Liver (tissue), 9 donors: Measurements from ENCODE around the gene KANTR. TPM values are rescaled to one million over a fixed set of nuclear protein-coding genes. Genes with fewer than 3 reads are reported as not detected.

Experiments used
- DNase-seq: peaks from one replicate; pipeline ENCODE4 v3.0.0-alpha.2; 2017; ENCODE audit warnings: low spot score
- H3K27ac ChIP-seq, 2 donors: one replicate each; pipeline ENCODE4 v1.7.0; 2013; ENCODE audit warnings: inconsistent platforms in 2 of 2, low read length in 2 of 2, control low read depth in 1 of 2, low read depth in 1 of 2, mild to moderate bottlenecking in 1 of 2
- H3K27me3 ChIP-seq, 4 donors: one replicate each; pipeline versions ENCODE4 v1.6.1 to v1.7.0; 2013; ENCODE audit warnings: low read length in 3 of 4, inconsistent platforms in 1 of 4, mild to moderate bottlenecking in 1 of 4, moderate library complexity in 1 of 4; ENCODE audit not compliant: control insufficient read depth in 4 of 4, insufficient read depth in 4 of 4
- H3K36me3 ChIP-seq, 4 donors: one replicate each; pipeline versions ENCODE4 v1.6.1 to v1.7.0; 2013; ENCODE audit warnings: low read length in 3 of 4, mild to moderate bottlenecking in 3 of 4, low read depth in 1 of 4, moderate library complexity in 1 of 4; ENCODE audit not compliant: control insufficient read depth in 4 of 4, insufficient read depth in 3 of 4
- H3K4me1 ChIP-seq, 4 donors: one replicate each; pipeline versions ENCODE4 v1.6.1 to v1.7.0; 2013; ENCODE audit warnings: low read length in 3 of 4, mild to moderate bottlenecking in 3 of 4, moderate library complexity in 1 of 4; ENCODE audit not compliant: control insufficient read depth in 4 of 4, insufficient read depth in 4 of 4
- H3K4me3 ChIP-seq, 3 donors: one replicate each; pipeline versions ENCODE4 v1.6.1 to v1.7.0; 2013; ENCODE audit warnings: low read length in 3 of 3, control low read depth in 1 of 3, low read depth in 1 of 3, mild to moderate bottlenecking in 1 of 3
- H3K9ac ChIP-seq, 2 donors: one replicate each; pipeline ENCODE4 v1.7.0; 2013; ENCODE audit warnings: low read length in 2 of 2, mild to moderate bottlenecking in 2 of 2, moderate library complexity in 2 of 2, control low read depth in 1 of 2, low read depth in 1 of 2
- H3K9me3 ChIP-seq, 4 donors: one replicate each; pipeline versions ENCODE4 v1.6.1 to v1.7.0; 2013; ENCODE audit warnings: low read length in 3 of 4; ENCODE audit not compliant: control insufficient read depth in 4 of 4
- ATF3 ChIP-seq: IDR thresholded peaks from 2 replicates; pipeline ENCODE4 v1.6.1; 2016; ENCODE audit warnings: antibody characterized with exemption
- EGR1 ChIP-seq, 2 donors: IDR thresholded peaks; 2 replicates each; pipeline ENCODE4 v1.6.1; 2016 to 2018; ENCODE audit warnings: antibody characterized with exemption in 2 of 2, low read depth in 2 of 2
- FOXA1 ChIP-seq: IDR thresholded peaks from 2 replicates; pipeline ENCODE4 v1.6.1; 2016; ENCODE audit warnings: antibody characterized with exemption
- FOXA2 ChIP-seq: IDR thresholded peaks from 2 replicates; pipeline ENCODE4 v1.6.1; 2016; ENCODE audit warnings: antibody characterized with exemption
- GABPA ChIP-seq, 2 donors: IDR thresholded peaks in 1 of 2; conservative IDR thresholded peaks in 1 of 2; 2 replicates each; pipeline ENCODE4 v1.6.1; 2016; ENCODE audit warnings: antibody characterized with exemption in 2 of 2, mild to moderate bottlenecking in 1 of 2, moderate library complexity in 1 of 2
- HNF4A ChIP-seq, 2 donors: conservative IDR thresholded peaks; 2 replicates each; pipeline ENCODE4 v1.6.1; 2016; ENCODE audit warnings: antibody characterized with exemption in 2 of 2, mild to moderate bottlenecking in 2 of 2
- HNF4G ChIP-seq: IDR thresholded peaks from 2 replicates; pipeline ENCODE4 v1.6.1; 2016; ENCODE audit warnings: antibody characterized with exemption
- JUND ChIP-seq, 2 donors: IDR thresholded peaks; 2 replicates each; pipeline ENCODE4 v1.6.1; 2016; ENCODE audit warnings: antibody characterized with exemption in 2 of 2
- NR2F2 ChIP-seq: IDR thresholded peaks from 2 replicates; pipeline ENCODE4 v1.6.1; 2016; ENCODE audit warnings: antibody characterized with exemption
- RAD21 ChIP-seq, 2 donors: IDR thresholded peaks; 2 replicates each; pipeline ENCODE4 v1.6.1; 2016; ENCODE audit warnings: antibody characterized with exemption in 2 of 2, mild to moderate bottlenecking in 2 of 2
- REST ChIP-seq: IDR thresholded peaks from 2 replicates; pipeline ENCODE4 v1.6.1; 2016; ENCODE audit warnings: antibody characterized with exemption, mild to moderate bottlenecking
- RXRA ChIP-seq, 2 donors: IDR thresholded peaks; 2 replicates each; pipeline ENCODE4 v1.6.1; 2017 to 2018; ENCODE audit warnings: antibody characterized with exemption in 2 of 2, mild to moderate bottlenecking in 1 of 2
- SP1 ChIP-seq: IDR thresholded peaks from 2 replicates; pipeline ENCODE4 v1.6.1; 2018; ENCODE audit warnings: antibody characterized with exemption, mild to moderate bottlenecking
- TAF1 ChIP-seq: conservative IDR thresholded peaks from 2 replicates; pipeline ENCODE4 v1.6.1; 2016; ENCODE audit warnings: antibody characterized with exemption, mild to moderate bottlenecking
- YY1 ChIP-seq: IDR thresholded peaks from 2 replicates; pipeline ENCODE4 v1.6.1; 2016; ENCODE audit warnings: antibody characterized with exemption, mild to moderate bottlenecking
- WGBS: extraction: QIAGEN DNeasy Blood & Tissue Kit; methylation state at CpG from one replicate; pipeline ENCODE4 v1.1.7; 2013; 5-methylcytosine and 5-hydroxymethylcytosine counted together
- polyA plus RNA-seq, 2 donors: library from polyadenylated mRNA; stranded (reverse) in 1 of 2; unstranded in 1 of 2; fragments of 200-250 nt in 1 of 2; fragments of >200 nt in 1 of 2; fragmentation: Nextera tagmentation in 1 of 2; extraction: Ambion mirVana in 1 of 2; gene quantifications; one replicate each; pipeline versions ENCODE4 v1.2.1 to v1.2.3, GENCODE V29; 2013 to 2015
- total RNA-seq, 2 donors: library from RNA; depleted of rRNA; stranded (reverse); fragments of >200 nt; gene quantifications; one replicate each; pipeline ENCODE4 v1.2.3, GENCODE V29; 2014
- TF ChIP-seq, protein P1 (sequence below): IDR thresholded peaks from 2 replicates; pipeline ENCODE4 v1.6.1; 2016; ENCODE audit warnings: antibody characterized with exemption
- TF ChIP-seq, protein P2 (sequence below): IDR thresholded peaks from 2 replicates; pipeline ENCODE4 v1.6.1; 2016; ENCODE audit warnings: antibody characterized with exemption
- TF ChIP-seq, protein P3 (sequence below): fragments of 150-350 bp; IDR thresholded peaks from 2 replicates; pipeline ENCODE4 v1.5.1; 2017; ENCODE audit warnings: improper control_type of control experiment, low read depth, low read length; ENCODE audit not compliant: missing input control
- donor health status: healthy.
- donor health status: healthy.
- donor health status: healthy.
- donor health status: healthy.
- donor health status: healthy.

Gene KANTR
- total and polyA plus RNA-seq, 4 donors: 0.44 to 13.6 (median 4.7) TPM

DNA sequence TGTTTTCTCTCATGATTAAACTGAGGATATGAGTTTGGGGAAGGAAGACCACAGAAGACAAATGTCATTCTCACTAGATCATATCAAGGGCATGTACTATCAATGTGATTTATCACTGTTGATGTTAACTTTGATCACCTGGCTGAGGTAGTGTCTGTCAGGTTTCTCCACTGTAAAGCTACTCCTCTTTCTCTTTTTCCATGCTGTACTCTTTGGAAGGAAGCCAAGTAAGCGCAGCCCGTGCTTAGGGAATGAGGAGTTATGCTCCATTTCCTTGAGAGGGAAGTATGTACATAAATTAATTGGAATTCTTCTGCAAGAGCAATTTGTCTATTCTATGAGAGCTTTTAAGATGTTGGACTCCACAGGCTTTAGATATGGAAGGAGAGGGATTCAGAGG, 4.0 kb upstream of the KANTR start (continued):
- TF ChIP-seq, protein P1, sequence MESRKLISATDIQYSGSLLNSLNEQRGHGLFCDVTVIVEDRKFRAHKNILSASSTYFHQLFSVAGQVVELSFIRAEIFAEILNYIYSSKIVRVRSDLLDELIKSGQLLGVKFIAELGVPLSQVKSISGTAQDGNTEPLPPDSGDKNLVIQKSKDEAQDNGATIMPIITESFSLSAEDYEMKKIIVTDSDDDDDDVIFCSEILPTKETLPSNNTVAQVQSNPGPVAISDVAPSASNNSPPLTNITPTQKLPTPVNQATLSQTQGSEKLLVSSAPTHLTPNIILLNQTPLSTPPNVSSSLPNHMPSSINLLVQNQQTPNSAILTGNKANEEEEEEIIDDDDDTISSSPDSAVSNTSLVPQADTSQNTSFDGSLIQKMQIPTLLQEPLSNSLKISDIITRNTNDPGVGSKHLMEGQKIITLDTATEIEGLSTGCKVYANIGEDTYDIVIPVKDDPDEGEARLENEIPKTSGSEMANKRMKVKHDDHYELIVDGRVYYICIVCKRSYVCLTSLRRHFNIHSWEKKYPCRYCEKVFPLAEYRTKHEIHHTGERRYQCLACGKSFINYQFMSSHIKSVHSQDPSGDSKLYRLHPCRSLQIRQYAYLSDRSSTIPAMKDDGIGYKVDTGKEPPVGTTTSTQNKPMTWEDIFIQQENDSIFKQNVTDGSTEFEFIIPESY: no peak
- TF ChIP-seq EGR1 (IDR thresholded peaks at IDR 0.05; ENCODE audit: low read depth in 2 of 2): no peak
- TF ChIP-seq HNF4G: no peak

DNA sequence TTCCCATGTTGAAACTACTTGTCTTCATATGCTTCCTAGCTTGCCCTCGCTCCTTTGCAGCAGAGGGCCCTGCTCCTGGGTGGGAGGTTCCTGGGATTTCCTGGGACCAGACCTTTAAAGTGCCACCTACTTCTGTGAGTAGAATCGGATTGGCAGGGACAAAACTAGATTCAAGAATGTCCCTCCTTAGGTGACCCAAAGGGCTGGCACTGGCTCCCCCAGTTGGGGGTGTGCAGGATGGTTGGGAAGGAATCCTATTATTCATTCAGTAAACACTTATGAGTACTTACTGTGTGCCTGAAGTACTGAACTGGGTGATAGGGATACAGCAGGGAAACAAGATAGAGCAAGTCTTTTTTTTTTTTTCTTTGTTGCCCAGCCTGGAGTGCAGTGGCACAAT, 2.6 kb upstream of the KANTR start:
- peaks cover 0 to 3% (median 1%) of the 10 kb centered on the region in 4 donors for H3K36me3 ChIP-seq
- TF ChIP-seq YY1 (no peak), RAD21 (IDR thresholded peaks at IDR 0.05) (no peak), HNF4A (conservative IDR thresholded peaks at IDR 0.05) (no peak), FOXA2 (no peak), TAF1 (no peak), RXRA (IDR thresholded peaks at IDR 0.05) (no peak), EGR1 (IDR thresholded peaks at IDR 0.05; ENCODE audit: low read depth in 2 of 2) (no peak), NR2F2 (no peak), REST (no peak), JUND (IDR thresholded peaks at IDR 0.05) (no peak), ATF3 (no peak), SP1 (no peak), FOXA1 (no peak), HNF4G (no peak), GABPA (IDR thresholded peaks at IDR 0.05 in 1 of 2, conservative IDR thresholded peaks at IDR 0.05 in 1 of 2) (no peak)
- TF ChIP-seq, protein P2, sequence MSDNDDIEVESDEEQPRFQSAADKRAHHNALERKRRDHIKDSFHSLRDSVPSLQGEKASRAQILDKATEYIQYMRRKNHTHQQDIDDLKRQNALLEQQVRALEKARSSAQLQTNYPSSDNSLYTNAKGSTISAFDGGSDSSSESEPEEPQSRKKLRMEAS: no peak
- TF ChIP-seq, protein P1: no peak
- TF ChIP-seq, protein P3, sequence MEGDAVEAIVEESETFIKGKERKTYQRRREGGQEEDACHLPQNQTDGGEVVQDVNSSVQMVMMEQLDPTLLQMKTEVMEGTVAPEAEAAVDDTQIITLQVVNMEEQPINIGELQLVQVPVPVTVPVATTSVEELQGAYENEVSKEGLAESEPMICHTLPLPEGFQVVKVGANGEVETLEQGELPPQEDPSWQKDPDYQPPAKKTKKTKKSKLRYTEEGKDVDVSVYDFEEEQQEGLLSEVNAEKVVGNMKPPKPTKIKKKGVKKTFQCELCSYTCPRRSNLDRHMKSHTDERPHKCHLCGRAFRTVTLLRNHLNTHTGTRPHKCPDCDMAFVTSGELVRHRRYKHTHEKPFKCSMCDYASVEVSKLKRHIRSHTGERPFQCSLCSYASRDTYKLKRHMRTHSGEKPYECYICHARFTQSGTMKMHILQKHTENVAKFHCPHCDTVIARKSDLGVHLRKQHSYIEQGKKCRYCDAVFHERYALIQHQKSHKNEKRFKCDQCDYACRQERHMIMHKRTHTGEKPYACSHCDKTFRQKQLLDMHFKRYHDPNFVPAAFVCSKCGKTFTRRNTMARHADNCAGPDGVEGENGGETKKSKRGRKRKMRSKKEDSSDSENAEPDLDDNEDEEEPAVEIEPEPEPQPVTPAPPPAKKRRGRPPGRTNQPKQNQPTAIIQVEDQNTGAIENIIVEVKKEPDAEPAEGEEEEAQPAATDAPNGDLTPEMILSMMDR: no peak
- WGBS: 94% methylated on average over 2 of the region's 2 CpGs
- no peak for DNase-seq
- no peak overlapping the region for H3K9ac ChIP-seq
- H3K4me1 ChIP-seq: peaks cover 0 to 34% (median 14%) of the 10 kb centered on the region in 4 donors
- H3K9me3 ChIP-seq: no peaks in the 10 kb centered on the region
- no peak overlapping the region for H3K4me3 ChIP-seq
- no peak overlapping the region for H3K27ac ChIP-seq
- no peaks in the 10 kb centered on the region for H3K27me3 ChIP-seq
